Measurements from ENCODE around the gene STT3B.
A peak's percentile ranks its signal among the peaks of the same experiment; 100 is the strongest.

Gene STT3B

GRCh38 chr3:31567036-31567435, 34.3 kb downstream of the STT3B start:
- Histone ChIP-seq H3K4me2 (ENCODE audit: low read length) (no peak overlapping the region), H3K23ac (ENCODE audit: low read length) (no peak overlapping the region), H3K4me3 (ENCODE audit: low read length) (no peak overlapping the region), H2BK15ac (replicated peaks; ENCODE audit: low read depth) (no peak overlapping the region), H2BK120ac (ENCODE audit: low read depth, low read length) (no peak overlapping the region), H3K79me2 (ENCODE audit: control insufficient read depth, insufficient read depth, low read length) (peaks cover 67% of the 10 kb centered on the region), H3K27me3 (ENCODE audit: insufficient read depth, low read length, poor library complexity) (no peaks in the 10 kb centered on the region), H3K79me1 (ENCODE audit: low read length) (peaks cover 11% of the 10 kb centered on the region), H3K4me1 (ENCODE audit: control insufficient read depth, low read depth, low read length) (peaks cover 7% of the 10 kb centered on the region), H3K4ac (ENCODE audit: low read depth, low read length) (no peak overlapping the region), H3K56ac (ENCODE audit: low read length) (no peak overlapping the region), H3K27ac (ENCODE audit: low read depth, low read length) (no peak overlapping the region), H3K9ac (ENCODE audit: low read length) (no peak overlapping the region), H4K8ac (ENCODE audit: low read depth, low read length) (no peak overlapping the region), H2AK5ac (ENCODE audit: low read length) (no peak overlapping the region), H4K5ac (ENCODE audit: low read length) (no peak overlapping the region), H2BK5ac (ENCODE audit: low read length) (no peak overlapping the region), H3K36me3 (ENCODE audit: control insufficient read depth, insufficient read depth, low read length) (no peaks in the 10 kb centered on the region), H3K18ac (ENCODE audit: low read length) (no peak overlapping the region)
- DNase-seq: peak; percentile 70
- no CpG with 5 or more reads among the region's 1 CpG for WGBS (ENCODE audit: extremely low coverage, insufficient coverage, low lambda C conversion rate)

DNA sequence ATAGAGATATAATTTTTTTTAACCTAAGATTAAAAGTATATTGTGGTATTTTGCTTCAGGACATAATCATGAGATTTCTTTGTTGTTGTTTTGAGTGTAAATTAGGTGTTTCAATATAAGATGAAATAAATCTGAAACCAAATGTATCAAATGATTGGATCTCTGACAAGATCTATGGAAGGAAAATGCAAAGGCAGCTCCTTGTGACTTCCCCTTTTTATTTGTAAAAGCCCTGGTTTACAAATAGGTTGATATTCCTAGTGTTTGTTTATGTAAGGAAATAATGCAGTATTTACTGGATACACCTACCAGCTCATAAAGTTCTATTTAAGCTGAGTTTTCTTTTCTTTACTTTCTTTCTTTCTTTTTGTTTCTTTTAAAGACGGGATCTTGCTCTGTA, 35.9 kb downstream of the STT3B start:
- peaks cover 64% of the 10 kb centered on the region for H3K79me2 ChIP-seq (ENCODE audit: control insufficient read depth, insufficient read depth, low read length)
- no peak overlapping the region for H4K8ac ChIP-seq (ENCODE audit: low read depth, low read length)
- no peak overlapping the region for H2BK5ac ChIP-seq (ENCODE audit: low read length)
- H3K18ac ChIP-seq (ENCODE audit: low read length): no peak overlapping the region
- H2BK15ac ChIP-seq (replicated peaks; ENCODE audit: low read depth): no peak overlapping the region
- no peaks in the 10 kb centered on the region for H3K36me3 ChIP-seq (ENCODE audit: control insufficient read depth, insufficient read depth, low read length)
- H3K4me1 ChIP-seq (ENCODE audit: control insufficient read depth, low read depth, low read length): no peaks in the 10 kb centered on the region
- no peak overlapping the region for H3K4ac ChIP-seq (ENCODE audit: low read depth, low read length)
- no peak for DNase-seq
- H3K23ac ChIP-seq (ENCODE audit: low read length): no peak overlapping the region
- H2BK120ac ChIP-seq (ENCODE audit: low read depth, low read length): no peak overlapping the region
- no peak overlapping the region for H3K9ac ChIP-seq (ENCODE audit: low read length)
- peaks cover 8% of the 10 kb centered on the region for H3K79me1 ChIP-seq (ENCODE audit: low read length)
- H3K4me2 ChIP-seq (ENCODE audit: low read length): no peak overlapping the region
- H3K4me3 ChIP-seq (ENCODE audit: low read length): no peak overlapping the region
- no peak overlapping the region for H2AK5ac ChIP-seq (ENCODE audit: low read length)
- no peak overlapping the region for H3K27ac ChIP-seq (ENCODE audit: low read depth, low read length)
- H3K27me3 ChIP-seq (ENCODE audit: insufficient read depth, low read length, poor library complexity): no peaks in the 10 kb centered on the region
- no peak overlapping the region for H3K56ac ChIP-seq (ENCODE audit: low read length)
- H4K5ac ChIP-seq (ENCODE audit: low read length): no peak overlapping the region
- WGBS (ENCODE audit: extremely low coverage, insufficient coverage, low lambda C conversion rate): no CpG with 5 or more reads among the region's 1 CpG

DNA sequence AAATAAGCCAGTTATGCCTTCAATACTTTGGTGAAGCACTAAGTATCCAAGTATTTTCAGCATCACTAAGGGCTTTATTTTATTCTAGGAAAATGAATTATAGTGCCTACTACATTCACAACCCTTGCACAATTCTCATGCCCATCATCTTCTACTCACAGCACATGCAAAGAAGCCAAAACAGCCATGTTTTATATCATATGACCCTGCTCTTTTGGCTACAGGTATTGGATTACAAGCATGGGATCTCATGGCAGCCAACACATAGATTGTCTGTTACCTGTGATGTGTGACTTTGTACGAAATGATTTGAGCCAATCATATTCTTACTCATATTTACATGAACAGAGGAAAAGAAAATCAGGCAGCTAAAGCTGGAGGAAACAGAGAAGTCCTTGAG, 38.6 kb downstream of the STT3B start:
- H3K56ac ChIP-seq (ENCODE audit: low read length): no peak overlapping the region

DNA sequence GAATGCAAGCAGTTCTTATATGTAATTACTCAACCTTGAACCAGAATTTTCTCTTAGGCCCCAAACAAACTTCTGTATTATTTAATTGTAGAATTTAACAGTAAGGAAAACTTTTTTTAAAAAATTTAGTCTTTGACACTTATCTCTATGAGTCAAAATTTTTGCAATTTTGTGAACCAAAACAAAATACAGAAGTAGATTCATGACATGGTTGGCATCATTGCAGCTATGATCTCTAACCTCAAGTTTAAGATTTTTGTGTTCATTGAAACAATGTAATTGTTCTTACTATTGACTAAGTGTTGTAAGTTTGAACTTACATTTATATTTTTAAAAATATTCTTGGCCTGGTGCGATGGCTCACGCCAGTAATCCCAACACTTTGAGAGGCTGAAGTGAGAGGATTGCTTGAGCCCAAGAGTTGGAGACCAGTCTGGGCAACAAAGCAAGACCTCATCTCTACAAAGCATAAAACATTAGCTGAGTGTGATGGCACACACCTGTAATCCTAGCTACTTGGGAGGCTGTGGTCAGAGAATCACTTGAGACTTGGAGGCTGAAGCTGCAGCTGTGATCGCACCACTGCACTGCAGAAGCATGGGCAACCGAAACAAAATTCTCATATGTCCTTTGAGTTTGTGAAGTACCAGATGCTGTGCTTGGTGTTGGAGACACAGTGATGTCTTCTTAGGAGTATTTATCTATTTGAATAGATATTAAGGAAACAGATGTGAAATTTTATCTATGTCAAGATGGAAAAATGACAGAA, 39.7 kb downstream of the STT3B start:
- no peak overlapping the region for H2AK5ac ChIP-seq (ENCODE audit: low read length)
- DNase-seq: peak; percentile 20
- no peak overlapping the region for H4K8ac ChIP-seq (ENCODE audit: low read depth, low read length)

More for the DNA sequence above, 38.6 kb downstream of the STT3B start:
- H2BK120ac ChIP-seq (ENCODE audit: low read depth, low read length): no peak overlapping the region
- no peak overlapping the region for H4K5ac ChIP-seq (ENCODE audit: low read length)
- DNase-seq: no peak
- no peak overlapping the region for H3K4me3 ChIP-seq (ENCODE audit: low read length)
- H3K4ac ChIP-seq (ENCODE audit: low read depth, low read length): no peak overlapping the region
- H3K23ac ChIP-seq (ENCODE audit: low read length): no peak overlapping the region
- no peak overlapping the region for H2BK15ac ChIP-seq (replicated peaks; ENCODE audit: low read depth)
- no peaks in the 10 kb centered on the region for H3K36me3 ChIP-seq (ENCODE audit: control insufficient read depth, insufficient read depth, low read length)
- peaks cover 4% of the 10 kb centered on the region for H3K79me1 ChIP-seq (ENCODE audit: low read length)
- no peak overlapping the region for H3K9ac ChIP-seq (ENCODE audit: low read length)
- H3K4me1 ChIP-seq (ENCODE audit: control insufficient read depth, low read depth, low read length): no peaks in the 10 kb centered on the region
- H4K8ac ChIP-seq (ENCODE audit: low read depth, low read length): no peak overlapping the region
- no peak overlapping the region for H3K27ac ChIP-seq (ENCODE audit: low read depth, low read length)
- H2BK5ac ChIP-seq (ENCODE audit: low read length): no peak overlapping the region
- H3K79me2 ChIP-seq (ENCODE audit: control insufficient read depth, insufficient read depth, low read length): peaks cover 57% of the 10 kb centered on the region
- no peak overlapping the region for H3K4me2 ChIP-seq (ENCODE audit: low read length)
- H3K18ac ChIP-seq (ENCODE audit: low read length): no peak overlapping the region
- no peaks in the 10 kb centered on the region for H3K27me3 ChIP-seq (ENCODE audit: insufficient read depth, low read length, poor library complexity)
- WGBS (ENCODE audit: extremely low coverage, insufficient coverage, low lambda C conversion rate): no CpG with 5 or more reads among the region's 1 CpG
- no peak overlapping the region for H2AK5ac ChIP-seq (ENCODE audit: low read length)

GRCh38 chr3:31573036-31573779, 40.5 kb downstream of the STT3B start:
- H3K27me3 ChIP-seq (ENCODE audit: insufficient read depth, low read length, poor library complexity): no peaks in the 10 kb centered on the region
- no peak overlapping the region for H3K4ac ChIP-seq (ENCODE audit: low read depth, low read length)
- H3K27ac ChIP-seq (ENCODE audit: low read depth, low read length): no peak overlapping the region
- H2BK5ac ChIP-seq (ENCODE audit: low read length): no peak overlapping the region
- no CpG with 5 or more reads among the region's 3 CpGs for WGBS (ENCODE audit: extremely low coverage, insufficient coverage, low lambda C conversion rate)
- DNase-seq: peak; percentile 32
- no peak overlapping the region for H2AK5ac ChIP-seq (ENCODE audit: low read length)
- H3K9ac ChIP-seq (ENCODE audit: low read length): no peak overlapping the region
- peaks cover 48% of the 10 kb centered on the region for H3K79me2 ChIP-seq (ENCODE audit: control insufficient read depth, insufficient read depth, low read length)
- H3K4me3 ChIP-seq (ENCODE audit: low read length): no peak overlapping the region
- H4K8ac ChIP-seq (ENCODE audit: low read depth, low read length): no peak overlapping the region
- peaks cover 2% of the 10 kb centered on the region for H3K4me1 ChIP-seq (ENCODE audit: control insufficient read depth, low read depth, low read length)
- no peak overlapping the region for H3K18ac ChIP-seq (ENCODE audit: low read length)
- H2BK15ac ChIP-seq (replicated peaks; ENCODE audit: low read depth): no peak overlapping the region
- no peak overlapping the region for H4K5ac ChIP-seq (ENCODE audit: low read length)
- H3K23ac ChIP-seq (ENCODE audit: low read length): no peak overlapping the region
- H3K36me3 ChIP-seq (ENCODE audit: control insufficient read depth, insufficient read depth, low read length): no peaks in the 10 kb centered on the region
- no peak overlapping the region for H3K56ac ChIP-seq (ENCODE audit: low read length)
- H2BK120ac ChIP-seq (ENCODE audit: low read depth, low read length): no peak overlapping the region
- H3K4me2 ChIP-seq (ENCODE audit: low read length): no peak overlapping the region
- peaks cover 6% of the 10 kb centered on the region for H3K79me1 ChIP-seq (ENCODE audit: low read length)

More for the DNA sequence above, 39.7 kb downstream of the STT3B start:
- Histone ChIP-seq H3K18ac (ENCODE audit: low read length) (no peak overlapping the region), H3K4ac (ENCODE audit: low read depth, low read length) (no peak overlapping the region), H2BK15ac (replicated peaks; ENCODE audit: low read depth) (no peak overlapping the region), H3K4me3 (ENCODE audit: low read length) (no peak overlapping the region), H3K56ac (ENCODE audit: low read length) (no peak overlapping the region), H3K23ac (ENCODE audit: low read length) (no peak overlapping the region), H4K5ac (ENCODE audit: low read length) (no peak overlapping the region), H3K36me3 (ENCODE audit: control insufficient read depth, insufficient read depth, low read length) (no peaks in the 10 kb centered on the region), H3K4me1 (ENCODE audit: control insufficient read depth, low read depth, low read length) (no peaks in the 10 kb centered on the region), H3K79me2 (ENCODE audit: control insufficient read depth, insufficient read depth, low read length) (peaks cover 49% of the 10 kb centered on the region), H2BK5ac (ENCODE audit: low read length) (no peak overlapping the region), H3K79me1 (ENCODE audit: low read length) (peaks cover 4% of the 10 kb centered on the region), H3K9ac (ENCODE audit: low read length) (no peak overlapping the region), H3K27me3 (ENCODE audit: insufficient read depth, low read length, poor library complexity) (no peaks in the 10 kb centered on the region), H3K27ac (ENCODE audit: low read depth, low read length) (no peak overlapping the region), H2BK120ac (ENCODE audit: low read depth, low read length) (no peak overlapping the region), H3K4me2 (ENCODE audit: low read length) (no peak overlapping the region)
- no CpG with 5 or more reads among the region's 4 CpGs for WGBS (ENCODE audit: extremely low coverage, insufficient coverage, low lambda C conversion rate)

All from mesendoderm (in vitro differentiated cells).